Stromal cell of bone marrow (primary cell): ENCODE results near the gene PARVA.

Experiments
- DNase-seq: peaks from one replicate; pipeline ENCODE4 v3.0.0-alpha.2; 2012; ENCODE audit warnings: low read depth

PARVA gene

GRCh38 chr11:12531681-12532080 is 154.3 kb downstream of the PARVA start:
- peak; percentile 54 for DNase-seq

GRCh38 chr11:12532580-12532979 is 155.2 kb downstream of the PARVA start:
- no peak for DNase-seq

- DNase-seq = no peak
These were observed 157.2 kb downstream of the PARVA start for GRCh38 chr11:12534549-12534948.

GRCh38 chr11:12535321-12535720 is 157.9 kb downstream of the PARVA start:
- DNase-seq = no peak

- no peak for DNase-seq
These were observed 159.2 kb downstream of the PARVA start for GRCh38 chr11:12536566-12536965.

GRCh38 chr11:12537778-12538401 is 160.5 kb downstream of the PARVA start:
- DNase-seq = no peak

GRCh38 chr11:12538889-12539421 is 161.6 kb downstream of the PARVA start:
- no peak for DNase-seq

- peak; percentile 81 for DNase-seq
These were observed 162.2 kb downstream of the PARVA start for GRCh38 chr11:12539572-12539971.

DNA sequence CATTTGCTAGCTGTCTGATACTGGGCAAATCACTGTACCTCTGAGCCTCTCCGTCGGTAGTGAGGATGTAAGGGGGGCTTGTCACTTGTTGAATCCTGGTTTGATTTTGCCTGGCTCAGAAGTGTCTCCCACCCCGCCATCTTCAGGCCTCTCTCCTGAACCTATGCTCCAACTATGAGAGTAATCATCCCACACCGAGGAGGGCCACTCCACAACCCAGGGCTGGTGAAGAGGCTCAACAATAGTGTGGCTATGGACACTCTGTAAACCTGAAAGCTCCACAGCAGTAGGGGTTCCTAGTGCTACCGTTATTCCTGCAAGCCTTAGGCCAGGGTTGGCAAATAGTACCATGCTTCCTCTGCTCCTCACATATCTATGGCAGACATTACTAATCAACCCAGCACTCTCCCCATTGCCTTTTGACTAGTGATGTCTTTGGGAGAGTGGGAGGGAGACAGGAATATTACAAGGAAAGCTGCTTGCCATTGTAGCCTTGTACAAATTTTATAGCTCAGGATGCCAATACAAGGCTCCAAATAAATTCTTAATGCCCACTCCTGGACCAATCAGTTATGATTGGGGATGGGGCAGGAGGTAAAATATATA is 162.8 kb downstream of the PARVA start:
- no peak for DNase-seq

- peak; percentile 61 for DNase-seq
These were observed 163.7 kb downstream of the PARVA start for GRCh38 chr11:12540913-12541582.

DNA sequence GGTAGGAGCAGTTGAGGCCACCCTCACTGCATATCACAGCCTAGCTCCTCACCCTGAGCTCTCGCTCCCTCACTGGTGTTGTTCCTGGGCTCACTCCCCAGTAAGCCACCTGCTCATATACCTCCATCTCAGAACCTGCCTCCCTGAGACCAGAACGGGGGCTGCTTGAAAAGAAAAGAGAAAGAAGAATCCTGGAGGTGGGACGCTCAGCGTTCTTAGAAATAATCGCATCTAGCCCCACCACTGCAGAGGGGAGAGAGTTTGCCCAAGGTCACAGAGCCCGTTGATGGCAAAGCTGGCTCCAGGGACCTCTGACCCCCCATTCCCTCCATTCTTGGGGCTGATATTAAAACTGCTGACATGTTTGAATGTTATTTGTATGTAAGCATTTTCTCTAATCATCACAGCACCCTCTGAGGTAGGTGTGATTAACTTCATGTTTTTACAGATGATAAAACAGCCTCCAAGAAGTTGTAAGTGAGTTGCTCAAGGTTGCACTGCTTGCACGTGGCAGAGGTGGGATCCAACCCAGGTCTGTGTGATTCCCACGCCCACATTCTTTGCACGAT is 164.3 kb downstream of the PARVA start:
- DNase-seq = no peak

DNA sequence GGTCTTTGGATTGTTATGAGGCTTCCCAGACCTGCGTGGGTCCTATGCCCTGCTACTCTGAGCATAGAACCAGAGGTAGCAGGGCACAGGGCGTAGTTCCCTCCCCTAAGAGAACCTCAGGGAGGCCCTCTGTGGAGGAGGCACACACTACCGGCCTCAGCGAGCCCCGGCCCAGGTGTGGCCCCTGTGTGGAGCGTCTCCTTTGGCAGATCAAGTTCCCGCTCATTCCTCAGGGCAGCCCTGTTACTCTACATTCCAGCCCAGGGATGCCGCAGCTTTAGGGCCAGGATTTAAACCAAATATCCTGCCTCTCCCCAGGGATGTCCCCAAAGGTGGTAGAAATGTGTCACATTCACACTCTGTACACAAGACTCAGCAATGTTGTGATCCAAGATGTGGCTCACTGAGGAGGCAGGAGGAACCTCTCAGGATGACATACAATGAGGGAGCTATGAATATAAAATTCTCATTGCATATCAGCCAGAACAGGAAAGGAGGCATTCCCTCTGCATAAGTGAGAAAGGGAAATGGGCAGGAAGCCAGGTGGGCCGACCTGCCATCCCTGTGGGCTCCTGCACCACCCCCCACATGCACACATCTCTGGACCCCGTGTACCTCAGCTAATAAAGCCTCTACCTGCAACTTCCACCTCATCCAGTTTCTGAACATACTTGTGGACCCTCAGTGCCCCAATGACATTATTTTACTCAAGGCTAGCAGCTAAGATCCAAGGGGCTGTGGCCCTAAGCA is 165.0 kb downstream of the PARVA start:
- no peak for DNase-seq

DNA sequence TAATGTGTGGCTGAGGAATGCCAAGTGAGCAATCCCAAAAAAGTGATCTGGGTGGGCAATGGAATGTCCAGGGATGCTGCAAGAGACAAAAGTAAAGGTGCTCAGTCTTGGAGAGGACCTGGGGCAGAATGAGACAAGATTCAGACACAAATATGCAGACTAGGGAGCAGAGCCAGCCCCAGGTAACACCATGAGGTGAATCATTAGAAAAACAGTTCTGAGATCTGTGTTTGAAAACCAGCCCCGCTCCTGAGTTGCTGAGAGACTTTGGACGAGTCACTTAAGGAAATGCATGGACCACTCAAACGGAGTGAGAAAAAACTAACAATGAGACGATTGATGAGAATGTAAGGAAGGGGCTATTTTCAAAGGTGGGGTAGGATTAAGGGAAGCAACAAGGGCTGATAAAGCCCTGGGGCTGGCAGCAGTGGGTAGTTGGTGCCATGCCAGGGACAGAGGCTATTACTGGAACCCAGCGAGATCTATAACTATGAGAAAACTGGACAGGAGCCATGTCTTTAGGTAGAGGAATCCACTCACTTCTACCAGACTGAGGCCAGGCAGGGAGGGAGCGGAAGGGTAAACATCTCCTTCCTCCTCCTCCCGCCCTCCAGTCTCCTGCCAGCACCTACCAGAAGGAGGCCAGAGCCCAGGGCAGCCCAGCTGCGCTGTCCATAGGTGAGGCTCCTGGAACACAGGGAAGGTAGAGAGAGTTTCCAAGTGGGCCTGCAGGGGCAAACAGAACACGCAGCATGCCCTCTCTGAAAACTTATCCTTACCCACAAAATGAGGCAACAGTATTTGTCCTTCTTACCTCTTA is 166.4 kb downstream of the PARVA start:
- no peak for DNase-seq

DNA sequence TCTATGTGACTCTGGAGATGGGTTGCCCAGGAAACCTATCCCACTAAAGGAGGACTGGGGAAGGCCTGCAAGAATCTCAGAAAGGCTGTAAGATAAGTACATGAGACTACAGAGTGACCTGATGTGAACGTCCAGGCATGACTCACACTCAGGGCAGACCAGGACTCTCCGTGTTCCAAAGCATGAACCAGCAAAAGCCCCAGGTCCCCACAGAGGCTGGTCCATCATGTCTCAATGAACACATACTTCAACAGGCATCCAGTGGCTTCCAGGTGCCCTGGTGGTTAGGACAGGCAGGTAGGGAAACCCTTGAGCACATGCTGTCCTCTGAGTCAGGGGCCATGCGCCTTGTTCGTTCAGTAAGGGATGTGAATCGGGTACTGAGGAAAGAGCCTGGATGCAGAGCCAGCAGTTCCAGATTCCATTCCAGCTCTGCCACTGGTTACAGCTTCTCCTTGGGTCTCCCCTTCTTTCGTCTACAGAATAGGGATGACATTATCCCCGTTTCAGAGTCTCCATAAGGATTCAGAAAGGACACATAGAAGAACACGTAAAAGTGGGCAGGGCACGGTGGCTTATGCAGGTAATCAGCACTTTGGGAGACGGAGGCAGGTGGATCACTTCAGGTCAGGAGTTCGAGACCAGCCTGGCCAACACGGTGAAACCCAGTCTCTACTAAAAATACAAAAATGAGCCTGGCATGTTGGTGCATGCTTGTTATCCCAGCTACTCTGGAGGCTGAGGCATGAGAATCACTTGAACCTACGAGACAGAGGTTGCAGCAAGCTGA is 167.8 kb downstream of the PARVA start:
- DNase-seq = no peak

GRCh38 chr11:12546122-12546521 is 168.8 kb downstream of the PARVA start:
- no peak for DNase-seq

DNA sequence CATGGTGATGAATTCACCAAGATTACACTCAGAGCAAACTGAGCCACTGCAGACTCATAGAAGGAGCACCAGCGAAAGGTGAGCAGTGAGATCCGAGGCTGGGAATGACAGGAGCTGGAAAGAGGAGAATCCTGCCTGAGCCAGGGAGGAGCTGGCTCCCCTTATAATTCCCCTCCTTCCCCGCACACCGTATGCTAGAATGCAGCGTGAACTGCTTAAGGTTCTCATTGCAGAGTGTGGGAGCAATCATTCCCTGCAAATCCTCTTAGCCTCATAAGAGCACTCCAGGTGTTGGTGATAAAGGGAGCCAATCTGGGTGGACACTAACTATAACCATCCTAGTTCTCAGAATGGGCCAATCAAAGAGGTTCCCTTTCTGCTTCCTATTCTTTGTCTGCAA is 169.3 kb downstream of the PARVA start:
- no peak for DNase-seq

- no peak for DNase-seq
These were observed 170.7 kb downstream of the PARVA start for GRCh38 chr11:12547953-12548650.

DNA sequence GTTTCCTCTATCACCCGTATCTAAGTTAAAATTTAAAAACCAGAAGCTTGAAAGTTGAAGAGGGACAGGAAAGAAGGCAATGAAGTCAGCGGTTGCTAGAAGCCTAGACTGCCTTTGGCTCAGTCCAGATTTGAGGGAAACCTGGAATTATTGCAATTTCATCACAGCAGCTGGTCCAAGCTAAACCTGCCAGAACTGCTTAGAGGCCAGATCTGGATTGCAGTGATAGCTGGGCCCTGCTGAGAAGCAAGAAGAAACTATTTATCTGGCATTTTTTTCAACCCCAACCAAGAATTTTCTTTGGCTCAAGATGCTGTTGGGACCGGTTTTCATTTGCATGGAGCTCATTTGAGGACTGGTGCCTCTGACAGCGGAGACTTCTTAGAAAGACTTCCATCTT is 175.3 kb downstream of the PARVA start:
- peak; percentile 76 for DNase-seq

- DNase-seq = no peak
These were observed 176.8 kb downstream of the PARVA start for GRCh38 chr11:12554122-12554521.

GRCh38 chr11:12556155-12556554 is 178.8 kb downstream of the PARVA start:
- DNase-seq = peak; percentile 84
